CD8-positive, alpha-beta memory T cell (primary cell): Measurements from ENCODE around the gene CHST5. TPM values are rescaled to one million over a fixed set of nuclear protein-coding genes. Genes with fewer than 3 reads are reported as not detected.

Experiments used
- CTCF ChIA-PET: fragments of 350-600 bp; sonication (Branson Sonifier 250); formaldehyde crosslinking; loops from one replicate; lab custom pipeline; 2021; ENCODE audit warnings: antibody characterized with exemption; lab: Charles Lee
- POLR2A ChIA-PET: fragments of 350-600 bp; sonication (Branson Sonifier 250); formaldehyde crosslinking; loops from one replicate; lab custom pipeline; 2021; ENCODE audit warnings: antibody characterized with exemption; lab: Charles Lee
- DNase-seq, 5 donors: peaks; one replicate each; pipeline versions ENCODE4 v3.0.0 to v3.0.0-alpha.2; 2020 to 2022; ENCODE audit warnings: mixed read lengths in 1 of 5
- H3K27ac ChIP-seq: one replicate; pipeline ENCODE4 v1.7.0; 2013; ENCODE audit warnings: low read depth, mild to moderate bottlenecking, low read length, moderate library complexity
- H3K27me3 ChIP-seq: 2 replicates; pipeline ENCODE4 v1.7.0; 2013; ENCODE audit warnings: low read length, mild to moderate bottlenecking; ENCODE audit not compliant: insufficient read depth, poor library complexity, severe bottlenecking
- H3K36me3 ChIP-seq: 2 replicates; pipeline ENCODE4 v1.7.0; 2013; ENCODE audit warnings: mild to moderate bottlenecking, low read length, moderate library complexity; ENCODE audit not compliant: insufficient read depth
- H3K4me1 ChIP-seq: 2 replicates; pipeline ENCODE4 v1.7.0; 2013; ENCODE audit warnings: mild to moderate bottlenecking, low read length, moderate library complexity; ENCODE audit not compliant: insufficient read depth
- H3K4me3 ChIP-seq: 2 replicates; pipeline ENCODE4 v1.7.0; 2013; ENCODE audit warnings: mild to moderate bottlenecking, low read length
- H3K9me3 ChIP-seq: 2 replicates; pipeline ENCODE4 v1.7.0; 2013; ENCODE audit warnings: mild to moderate bottlenecking, low read length
- H3K27ac Mint-ChIP-seq, 8 donors: one replicate each; pipeline ENCODE4 v1.8.0; 2020 to 2021; ENCODE audit warnings: mixed read lengths in 8 of 8, mild to moderate bottlenecking in 6 of 8, inconsistent platforms in 3 of 8, moderate library complexity in 3 of 8
- H3K27me3 Mint-ChIP-seq, 2 donors: one replicate each; pipeline ENCODE4 v1.8.0; 2020 to 2021; ENCODE audit warnings: mixed read lengths in 2 of 2, mild to moderate bottlenecking in 1 of 2, moderate library complexity in 1 of 2
- H3K36me3 Mint-ChIP-seq, 3 donors: one replicate each; pipeline ENCODE4 v1.8.0; 2020 to 2021; ENCODE audit warnings: mixed read lengths in 3 of 3, inconsistent platforms in 1 of 3, mild to moderate bottlenecking in 1 of 3
- H3K4me1 Mint-ChIP-seq, 3 donors: one replicate each; pipeline ENCODE4 v1.8.0; 2020 to 2021; ENCODE audit warnings: mixed read lengths in 3 of 3, inconsistent platforms in 1 of 3, mild to moderate bottlenecking in 1 of 3
- H3K4me3 Mint-ChIP-seq, 7 donors: one replicate each; pipeline ENCODE4 v1.8.0; 2020 to 2021; ENCODE audit warnings: mixed read lengths in 7 of 7, mild to moderate bottlenecking in 6 of 7, moderate library complexity in 4 of 7, inconsistent platforms in 2 of 7
- H3K9me3 Mint-ChIP-seq, 5 donors: one replicate each; pipeline ENCODE4 v1.8.0; 2020 to 2022; ENCODE audit warnings: mixed read lengths in 5 of 5, mild to moderate bottlenecking in 3 of 5, moderate library complexity in 2 of 5, inconsistent platforms in 1 of 5
- polyA plus RNA-seq: library from polyadenylated mRNA; unstranded; fragments of 300-500 nt; fragmentation: Illumina TruSeq; gene quantifications from one replicate; pipeline ENCODE4 v1.2.3, GENCODE V29; 2021
- total RNA-seq, 2 experiments: library from RNA; stranded (reverse); gene quantifications; one replicate each; pipeline ENCODE4 v1.2.3, GENCODE V29; 2021

Gene CHST5
- total and polyA plus RNA-seq, 3 experiments from 2014 or later, result not detected

DNA sequence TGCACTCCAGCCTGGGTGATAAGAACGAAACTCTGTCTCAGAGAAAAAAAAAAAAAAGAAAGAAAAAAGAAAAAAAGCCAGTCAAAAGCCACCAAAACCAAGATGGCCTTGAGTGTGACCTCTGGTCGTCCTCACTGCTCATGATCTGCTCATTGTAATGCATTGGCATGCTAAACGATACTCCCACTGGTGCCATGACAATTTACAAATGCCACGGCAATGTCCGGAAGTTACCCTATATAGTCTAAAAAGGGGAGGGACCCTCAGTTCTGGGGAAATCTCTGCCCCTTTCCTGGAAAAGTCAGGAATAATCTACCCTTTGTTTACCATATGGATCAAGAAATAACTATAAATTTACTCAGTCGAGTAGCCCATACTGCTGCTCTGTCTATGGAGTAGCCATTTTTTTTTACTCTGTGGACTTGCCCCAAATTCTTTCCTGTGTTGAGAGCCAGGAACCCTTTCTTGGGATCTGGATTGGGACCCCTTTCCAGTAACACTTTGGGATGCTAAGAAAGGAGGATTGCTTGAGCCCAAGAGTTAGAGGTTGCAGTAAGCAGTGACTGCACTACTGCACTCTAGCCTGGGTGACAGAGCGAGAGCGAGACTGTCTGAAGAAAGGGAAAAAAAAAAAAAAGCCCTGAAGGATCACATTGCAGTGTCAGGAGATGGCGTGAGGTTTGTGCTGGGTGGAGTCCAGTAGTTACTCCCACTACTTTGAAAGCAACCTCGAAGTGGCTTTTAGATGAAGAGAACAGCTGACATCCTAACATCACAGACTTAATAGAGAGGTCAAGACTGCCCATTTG lies 23.9 kb upstream of the CHST5 start:
- ChIA-PET POLR2A (no interaction called here), CTCF (no interaction called here)
- no peaks in the 10 kb centered on the region for H3K27me3 ChIP-seq
- H3K4me1 ChIP-seq, result peaks cover 13% of the 10 kb centered on the region
- no peak for DNase-seq
- H3K4me3 ChIP-seq, result no peak overlapping the region
- H3K27ac Mint-ChIP-seq, result no peak overlapping the region
- peak overlapping the region; percentile 45 for H3K27ac ChIP-seq
- peaks cover 7 to 16% (median 10%) of the 10 kb centered on the region in 3 donors for H3K4me1 Mint-ChIP-seq
- H3K9me3 Mint-ChIP-seq, result no peaks in the 10 kb centered on the region
- H3K9me3 ChIP-seq, result no peaks in the 10 kb centered on the region
- H3K4me3 Mint-ChIP-seq, result peak overlapping the region in 1 of 7 donors; percentile 28
- peaks cover 5 to 14% of the 10 kb centered on the region in 2 donors for H3K27me3 Mint-ChIP-seq
- peaks cover 0 to 1% (median 0%) of the 10 kb centered on the region in 3 donors for H3K36me3 Mint-ChIP-seq
- no peaks in the 10 kb centered on the region for H3K36me3 ChIP-seq

DNA sequence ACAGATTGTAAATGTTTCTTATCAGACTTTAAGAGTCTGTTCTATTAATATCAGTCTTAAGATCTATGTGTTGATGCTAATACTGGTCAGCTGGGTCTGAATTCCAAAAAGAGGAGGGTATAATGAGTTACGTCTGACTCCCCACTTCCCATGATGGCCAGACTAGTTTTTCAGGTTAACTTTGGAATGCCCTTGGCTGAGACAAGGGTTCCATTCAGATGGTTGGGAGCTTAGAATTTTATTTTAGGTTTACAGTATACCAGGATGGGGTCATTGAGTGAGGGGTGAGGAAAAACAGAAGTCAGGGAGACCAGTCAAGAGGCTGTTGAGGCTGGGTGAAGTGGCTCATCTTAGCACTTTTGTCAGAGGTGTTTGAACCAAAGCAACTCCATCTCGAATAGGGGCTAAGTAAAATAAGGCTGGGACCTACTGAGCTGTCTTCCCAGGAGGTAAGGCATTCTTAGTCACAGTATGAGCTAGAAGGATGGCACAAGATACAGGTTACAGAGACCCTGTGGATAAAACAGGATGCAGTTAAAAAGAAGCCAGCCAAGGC lies 23.0 kb upstream of the CHST5 start:
- H3K27me3 Mint-ChIP-seq, result peaks cover 4 to 14% of the 10 kb centered on the region in 2 donors
- ChIA-PET POLR2A (no interaction called here), CTCF (no interaction called here)
- H3K27me3 ChIP-seq, result no peaks in the 10 kb centered on the region
- H3K36me3 ChIP-seq, result no peaks in the 10 kb centered on the region
- peak overlapping the region in 1 of 8 donors; percentile 80 for H3K27ac Mint-ChIP-seq
- H3K9me3 Mint-ChIP-seq, result no peaks in the 10 kb centered on the region
- peaks cover 0 to 1% (median 0%) of the 10 kb centered on the region in 3 donors for H3K36me3 Mint-ChIP-seq
- no peak overlapping the region for H3K4me3 Mint-ChIP-seq
- no peaks in the 10 kb centered on the region for H3K9me3 ChIP-seq
- H3K27ac ChIP-seq, result no peak overlapping the region
- peaks cover 13% of the 10 kb centered on the region for H3K4me1 ChIP-seq
- no peak overlapping the region for H3K4me3 ChIP-seq
- no peak for DNase-seq
- peaks cover 7 to 17% (median 10%) of the 10 kb centered on the region in 3 donors for H3K4me1 Mint-ChIP-seq

DNA sequence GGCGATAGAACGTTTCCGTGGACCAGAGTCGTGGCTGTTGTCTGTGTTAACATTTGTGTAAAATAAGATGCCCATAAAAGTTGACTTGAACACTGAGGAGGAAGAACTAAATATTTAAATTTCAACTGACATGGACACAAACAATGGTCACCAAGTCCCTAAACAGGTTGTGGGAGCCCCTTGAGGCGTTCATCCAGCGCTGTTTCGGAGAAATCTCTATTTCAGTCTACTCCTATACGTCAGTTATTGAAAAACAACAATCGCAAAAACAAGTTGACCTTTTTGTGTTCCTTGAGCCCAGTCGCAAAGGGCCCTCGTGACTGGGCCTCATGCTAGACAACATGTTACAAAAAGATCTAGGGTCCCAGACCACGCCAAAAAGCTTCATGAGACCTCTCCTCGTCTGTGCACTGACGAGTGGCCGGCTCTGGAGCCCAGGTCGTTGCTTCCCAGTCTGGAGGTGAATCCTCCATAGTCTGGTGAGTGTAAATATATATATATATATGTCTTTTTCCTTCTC lies 20.6 kb upstream of the CHST5 start:
- Mint-ChIP-seq H3K36me3 (peaks cover 0 to 1% (median 0%) of the 10 kb centered on the region in 3 donors), H3K4me1 (peaks cover 7 to 17% (median 10%) of the 10 kb centered on the region in 3 donors), H3K27me3 (no peaks in the 10 kb centered on the region), H3K27ac (peak overlapping the region; percentile 89 to 98 (median 94)), H3K9me3 (no peaks in the 10 kb centered on the region), H3K4me3 (peak overlapping the region; percentile 77 to 95 (median 87))
- Histone ChIP-seq H3K9me3 (no peaks in the 10 kb centered on the region), H3K4me1 (peaks cover 13% of the 10 kb centered on the region), H3K27me3 (no peaks in the 10 kb centered on the region), H3K36me3 (no peaks in the 10 kb centered on the region), H3K27ac (peak overlapping the region; percentile 58), H3K4me3 (peak overlapping the region; percentile 89)
- DNase-seq, result no peak
- ChIA-PET CTCF (interaction anchor here (1.0 to 3.9 kb wide), 10 partner anchors 9 to 207 kb away, joined by 3 to 25 read pairs (median 6); partner anchors contain the start of genes ADAT1, CFDP1, GABARAPL2 and KARS1), POLR2A (interaction anchor here (1.0 to 3.5 kb wide), 6 partner anchors 9 to 124 kb away, joined by 4 to 18 read pairs (median 8); partner anchors contain the start of genes ADAT1, CFDP1, GABARAPL2 and KARS1)

DNA sequence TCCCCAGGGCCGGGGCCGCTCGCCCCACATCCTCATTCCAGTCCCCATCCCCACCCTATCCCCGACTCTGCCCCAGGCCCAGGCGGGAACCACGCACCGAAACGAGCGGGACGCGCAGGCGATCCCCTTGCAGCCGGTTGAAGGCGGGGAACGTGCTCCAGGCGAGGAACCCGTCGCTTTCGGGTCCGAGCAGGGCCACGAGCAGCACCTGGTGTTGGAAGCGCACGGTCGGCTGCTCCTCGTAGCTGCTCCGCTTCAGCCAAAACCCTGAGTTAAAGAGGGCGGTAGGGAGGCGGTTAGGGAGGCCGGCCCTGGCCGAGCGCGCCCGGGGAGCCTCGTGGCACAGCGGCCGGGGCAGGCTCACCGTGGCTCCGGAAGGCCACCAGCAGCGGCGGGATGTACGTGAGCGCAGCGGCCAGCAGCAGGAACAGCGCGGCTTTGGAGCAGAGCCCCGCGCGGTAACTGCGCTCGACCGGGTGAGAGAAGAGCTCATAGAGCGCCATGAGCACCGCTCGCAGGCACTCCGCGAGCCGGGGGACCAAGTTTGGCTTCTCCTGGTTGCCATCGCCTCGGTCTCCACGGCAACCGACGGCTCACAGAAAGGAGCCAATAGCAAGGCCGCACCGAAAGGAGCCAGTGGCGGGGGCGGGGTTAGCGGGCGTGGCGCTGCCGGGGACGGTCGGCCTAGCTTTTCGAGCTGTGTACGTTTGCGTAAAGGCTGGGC lies 20.0 kb upstream of the CHST5 start, which contains the start of gene TMEM231:
TSS of gene TMEM231 (minus strand) at position 546 of the 724 bp plus-strand sequence. CDS start at position 503, 43 bp downstream.
- Mint-ChIP-seq H3K4me1 (peaks cover 7 to 17% (median 10%) of the 10 kb centered on the region in 3 donors), H3K9me3 (no peaks in the 10 kb centered on the region), H3K27me3 (no peaks in the 10 kb centered on the region), H3K27ac (peak within 1 kb of the TSS; percentile 89 to 98 (median 94)), H3K4me3 (peak within 1 kb of the TSS; percentile 77 to 95 (median 87)), H3K36me3 (peaks cover 0 to 1% (median 0%) of the 10 kb centered on the region in 3 donors)
- peak within 1 kb of the TSS; percentile 58 for H3K27ac ChIP-seq
- CTCF ChIA-PET, result interaction anchor here (1.0 to 3.9 kb wide), 11 partner anchors 10 to 208 kb away, joined by 3 to 25 read pairs (median 5); partner anchors contain the start of genes ADAT1, CFDP1, GABARAPL2 and KARS1
- H3K27me3 ChIP-seq, result no peaks in the 10 kb centered on the region
- DNase-seq, result peak; percentile 94 to 98 (median 96)
- peak within 1 kb of the TSS; percentile 89 for H3K4me3 ChIP-seq
- no peaks in the 10 kb centered on the region for H3K9me3 ChIP-seq
- H3K36me3 ChIP-seq, result no peaks in the 10 kb centered on the region
- POLR2A ChIA-PET, result interaction anchor here (0.6 to 3.5 kb wide), 7 partner anchors 10 to 123 kb away, joined by 3 to 18 read pairs (median 6); partner anchors contain the start of genes ADAT1, CFDP1, GABARAPL2 and KARS1
- peaks cover 13% of the 10 kb centered on the region for H3K4me1 ChIP-seq

DNA sequence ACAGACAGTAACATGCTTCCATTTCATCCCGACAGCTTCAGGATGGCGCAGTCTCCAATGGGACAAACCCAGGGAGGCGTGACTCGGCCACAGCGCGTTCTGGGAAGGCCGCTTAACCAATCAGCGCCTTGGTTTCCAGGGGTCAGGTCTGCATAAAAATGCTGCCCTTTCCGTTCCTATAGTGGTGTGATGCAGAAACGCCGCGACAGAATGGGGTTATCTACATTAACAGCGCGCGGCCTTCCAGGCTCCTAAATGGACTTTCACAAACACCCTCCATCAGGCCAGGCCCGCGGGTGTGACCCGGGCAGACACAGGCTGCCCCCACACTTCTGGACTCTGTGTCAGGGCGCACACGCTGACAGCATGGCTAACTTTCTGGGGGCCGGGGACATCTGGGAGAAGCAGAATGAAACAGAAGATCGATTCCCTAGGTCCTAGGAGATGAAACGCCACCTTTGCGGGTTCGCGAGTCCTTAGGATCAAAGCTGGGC lies 19.4 kb upstream of the CHST5 start:
- peak overlapping the region; percentile 77 to 95 (median 87) for H3K4me3 Mint-ChIP-seq
- DNase-seq, result peak in 1 of 5 donors; percentile 4
- CTCF ChIA-PET, result interaction anchor here (1.0 to 3.9 kb wide), 10 partner anchors 11 to 209 kb away, joined by 3 to 25 read pairs (median 5); partner anchors contain the start of genes ADAT1, CFDP1, GABARAPL2 and KARS1

DNA sequence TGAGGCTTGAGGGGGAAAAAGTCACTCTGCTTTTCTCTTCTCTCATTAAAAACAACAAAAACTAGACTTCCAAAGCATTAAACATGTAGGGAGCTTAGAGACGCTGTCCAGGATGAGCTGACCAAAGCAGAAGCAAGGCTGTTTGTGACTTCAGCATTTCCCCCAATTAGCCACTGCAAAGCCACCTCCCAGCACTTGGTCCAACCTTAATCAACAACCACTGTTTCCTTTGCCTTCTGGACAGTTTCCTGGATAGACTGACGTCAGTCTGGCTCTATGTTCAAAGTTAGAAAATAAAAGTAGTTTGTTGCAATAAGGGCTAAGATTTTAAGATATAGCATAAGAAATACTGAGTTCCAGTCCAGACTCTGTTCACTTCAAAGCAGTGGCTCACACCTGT lies 17.0 kb upstream of the CHST5 start:
- H3K36me3 ChIP-seq, result no peaks in the 10 kb centered on the region
- peaks cover 13% of the 10 kb centered on the region for H3K4me1 ChIP-seq
- no peaks in the 10 kb centered on the region for H3K27me3 ChIP-seq
- H3K4me1 Mint-ChIP-seq, result peaks cover 7 to 17% (median 10%) of the 10 kb centered on the region in 3 donors
- ChIA-PET CTCF (interaction anchor here (1.1 to 1.4 kb wide), 3 partner anchors 16 to 68 kb away, joined by 3 to 4 read pairs (median 3); no protein-coding TSS in a partner anchor), POLR2A (interaction anchor here (0.6 to 0.7 kb wide), 2 partner anchors 14 to 87 kb away, joined by 3 to 8 read pairs; no protein-coding TSS in a partner anchor)
- no peak for DNase-seq
- H3K9me3 Mint-ChIP-seq, result no peaks in the 10 kb centered on the region
- H3K36me3 Mint-ChIP-seq, result peaks cover 0 to 1% (median 0%) of the 10 kb centered on the region in 3 donors
- no peaks in the 10 kb centered on the region for H3K9me3 ChIP-seq
- no peak overlapping the region for H3K27ac ChIP-seq
- H3K27ac Mint-ChIP-seq, result no peak overlapping the region
- H3K4me3 Mint-ChIP-seq, result peak overlapping the region in 1 of 7 donors; percentile 27
- H3K4me3 ChIP-seq, result no peak overlapping the region
- H3K27me3 Mint-ChIP-seq, result peaks cover 0 to 5% of the 10 kb centered on the region in 2 donors

More for the DNA sequence above, 19.4 kb upstream of the CHST5 start:
- no peaks in the 10 kb centered on the region for H3K9me3 Mint-ChIP-seq
- no peaks in the 10 kb centered on the region for H3K36me3 ChIP-seq
- peaks cover 7 to 17% (median 10%) of the 10 kb centered on the region in 3 donors for H3K4me1 Mint-ChIP-seq
- H3K27ac Mint-ChIP-seq, result peak overlapping the region; percentile 84 to 98 (median 90)
- H3K36me3 Mint-ChIP-seq, result peaks cover 0 to 1% (median 0%) of the 10 kb centered on the region in 3 donors
- H3K27ac ChIP-seq, result peak overlapping the region; percentile 58
- no peaks in the 10 kb centered on the region for H3K9me3 ChIP-seq
- no peaks in the 10 kb centered on the region for H3K27me3 ChIP-seq
- H3K4me1 ChIP-seq, result peaks cover 13% of the 10 kb centered on the region
- H3K4me3 ChIP-seq, result peak overlapping the region; percentile 89
- no peaks in the 10 kb centered on the region for H3K27me3 Mint-ChIP-seq
- POLR2A ChIA-PET, result interaction anchor here (0.6 to 3.5 kb wide), 7 partner anchors 11 to 122 kb away, joined by 3 to 18 read pairs (median 6); partner anchors contain the start of genes ADAT1, CFDP1, GABARAPL2 and KARS1
